MM.1S (cell line): Measurements from ENCODE around the gene SP1.

Experiments used
- CTCF ChIP-seq: fragments of 300-600 bp; sonication (generic); IDR thresholded peaks from 2 replicates; pipeline ENCODE4 v1.5.1; 2016; ENCODE audit warnings: antibody characterized with exemption, low read length, mixed read lengths
- EZH2 ChIP-seq: fragments of 300-600 bp; sonication (generic); optimal IDR thresholded peaks from 2 replicates; pipeline ENCODE3; 2017; ENCODE audit warnings: low read depth, mild to moderate bottlenecking, antibody characterized with exemption, low read length, mixed read lengths
- EZH2phosphoT487 ChIP-seq: fragments of 300-600 bp; sonication (generic); IDR thresholded peaks from 2 replicates; pipeline ENCODE4 v1.6.1; 2018; ENCODE audit warnings: antibody characterized with exemption, low read length

DNA sequence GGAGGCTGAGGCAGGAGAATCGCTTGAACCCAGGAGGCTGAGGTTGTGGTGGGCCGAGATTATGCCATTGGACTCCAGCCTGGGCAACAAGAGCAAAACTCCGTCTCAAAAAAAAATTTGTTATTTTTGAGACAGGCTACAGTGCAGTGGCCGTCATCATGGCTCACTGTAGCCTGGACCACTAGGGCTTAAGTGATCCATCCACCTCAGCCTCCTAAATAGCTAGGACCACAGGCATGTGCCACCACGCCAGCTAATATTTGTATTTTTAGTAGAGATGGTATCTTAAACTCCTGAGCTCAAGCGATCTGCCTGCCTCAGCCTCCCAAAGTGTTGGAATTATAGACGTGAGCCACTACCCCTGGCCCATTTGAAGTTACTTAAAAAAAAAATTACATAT lies 71.0 kb downstream of the SP1 start:
- TF ChIP-seq EZH2phosphoT487 (no peak), EZH2 (no peak), CTCF (no peak)
